ENCODE measurements around the gene EFL1.

Gene EFL1

GRCh38 chr15:82174471-82175235 lies 87.9 kb downstream of the EFL1 start:
- Histone ChIP-seq H3K9me3 (ENCODE audit: low read length) (no peaks in the 10 kb centered on the region), H3K27ac (ENCODE audit: low read depth, low read length) (no peak overlapping the region), H3K4me1 (ENCODE audit: insufficient read depth, low read length) (peaks cover 10% of the 10 kb centered on the region), H3K9ac (ENCODE audit: low read length) (no peak overlapping the region), H3K27me3 (ENCODE audit: control insufficient read depth in 1 of 2, insufficient read depth in 2 of 2, low read length in 2 of 2) (no peaks in the 10 kb centered on the region), H3K4me3 (ENCODE audit: low read depth in 1 of 2, low read length in 2 of 2) (no peak overlapping the region), H3K36me3 (ENCODE audit: insufficient read depth, low read length) (no peaks in the 10 kb centered on the region)

- Histone ChIP-seq H3K27ac (ENCODE audit: low read depth, low read length) (no peak overlapping the region), H3K9ac (ENCODE audit: low read length) (no peak overlapping the region), H3K27me3 (ENCODE audit: control insufficient read depth in 1 of 2, insufficient read depth in 2 of 2, low read length in 2 of 2) (no peaks in the 10 kb centered on the region), H3K36me3 (ENCODE audit: insufficient read depth, low read length) (no peaks in the 10 kb centered on the region), H3K4me3 (ENCODE audit: low read depth in 1 of 2, low read length in 2 of 2) (no peak overlapping the region), H3K9me3 (ENCODE audit: low read length) (no peaks in the 10 kb centered on the region), H3K4me1 (ENCODE audit: insufficient read depth, low read length) (peaks cover 5% of the 10 kb centered on the region)
Measured at GRCh38 chr15:82173108-82173507, 89.4 kb downstream of the EFL1 start.

DNA sequence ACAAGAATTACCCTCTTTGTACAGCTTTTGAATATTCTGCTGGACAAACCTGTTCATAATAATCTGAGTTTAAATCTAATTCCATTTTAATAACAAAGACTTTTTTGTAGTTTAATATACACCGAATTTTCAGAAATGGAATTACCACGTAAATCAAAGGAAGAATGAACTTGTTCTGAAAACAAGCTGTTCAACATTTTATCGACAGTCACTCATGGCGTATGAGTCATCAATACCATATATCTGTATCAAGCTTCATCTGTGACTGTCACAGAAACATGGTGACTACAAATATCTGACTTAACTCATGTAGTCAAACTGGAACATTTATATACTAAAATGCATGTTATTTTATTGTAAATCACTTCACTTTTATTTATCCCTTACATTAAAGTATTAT lies 90.0 kb downstream of the EFL1 start:
- no peak overlapping the region for H3K27ac ChIP-seq (ENCODE audit: low read depth, low read length)
- H3K9me3 ChIP-seq (ENCODE audit: low read length): no peaks in the 10 kb centered on the region
- H3K36me3 ChIP-seq (ENCODE audit: insufficient read depth, low read length): no peaks in the 10 kb centered on the region
- H3K27me3 ChIP-seq (ENCODE audit: control insufficient read depth in 1 of 2, insufficient read depth in 2 of 2, low read length in 2 of 2): no peaks in the 10 kb centered on the region
- no peak overlapping the region for H3K4me3 ChIP-seq (ENCODE audit: low read depth in 1 of 2, low read length in 2 of 2)
- no peaks in the 10 kb centered on the region for H3K4me1 ChIP-seq (ENCODE audit: insufficient read depth, low read length)
- H3K9ac ChIP-seq (ENCODE audit: low read length): no peak overlapping the region

GRCh38 chr15:82168757-82169156 lies 93.8 kb downstream of the EFL1 start:
- Histone ChIP-seq H3K27me3 (ENCODE audit: control insufficient read depth in 1 of 2, insufficient read depth in 2 of 2, low read length in 2 of 2) (no peaks in the 10 kb centered on the region), H3K27ac (ENCODE audit: low read depth, low read length) (no peak overlapping the region), H3K9me3 (ENCODE audit: low read length) (no peaks in the 10 kb centered on the region), H3K4me1 (ENCODE audit: insufficient read depth, low read length) (no peaks in the 10 kb centered on the region), H3K4me3 (ENCODE audit: low read depth in 1 of 2, low read length in 2 of 2) (no peak overlapping the region), H3K9ac (ENCODE audit: low read length) (no peak overlapping the region), H3K36me3 (ENCODE audit: insufficient read depth, low read length) (no peaks in the 10 kb centered on the region)

- Histone ChIP-seq H3K27ac (ENCODE audit: low read depth, low read length) (no peak overlapping the region), H3K4me1 (ENCODE audit: insufficient read depth, low read length) (no peaks in the 10 kb centered on the region), H3K36me3 (ENCODE audit: insufficient read depth, low read length) (no peaks in the 10 kb centered on the region), H3K4me3 (ENCODE audit: low read depth in 1 of 2, low read length in 2 of 2) (no peak overlapping the region), H3K9me3 (ENCODE audit: low read length) (no peaks in the 10 kb centered on the region), H3K9ac (ENCODE audit: low read length) (no peak overlapping the region), H3K27me3 (ENCODE audit: control insufficient read depth in 1 of 2, insufficient read depth in 2 of 2, low read length in 2 of 2) (no peaks in the 10 kb centered on the region)
Measured at GRCh38 chr15:82168296-82168695, 94.2 kb downstream of the EFL1 start.

- no peak overlapping the region for H3K9ac ChIP-seq (ENCODE audit: low read length)
- H3K4me3 ChIP-seq (ENCODE audit: low read depth in 1 of 2, low read length in 2 of 2): no peak overlapping the region
- H3K27ac ChIP-seq (ENCODE audit: low read depth, low read length): no peak overlapping the region
- no peaks in the 10 kb centered on the region for H3K27me3 ChIP-seq (ENCODE audit: control insufficient read depth in 1 of 2, insufficient read depth in 2 of 2, low read length in 2 of 2)
- peaks cover 7% of the 10 kb centered on the region for H3K36me3 ChIP-seq (ENCODE audit: insufficient read depth, low read length)
- no peaks in the 10 kb centered on the region for H3K4me1 ChIP-seq (ENCODE audit: insufficient read depth, low read length)
- no peaks in the 10 kb centered on the region for H3K9me3 ChIP-seq (ENCODE audit: low read length)
Measured at GRCh38 chr15:82165948-82166376, 96.6 kb downstream of the EFL1 start.

- no peaks in the 10 kb centered on the region for H3K9me3 ChIP-seq (ENCODE audit: low read length)
- H3K27ac ChIP-seq (ENCODE audit: low read depth, low read length): no peak overlapping the region
- no peak overlapping the region for H3K9ac ChIP-seq (ENCODE audit: low read length)
- H3K4me3 ChIP-seq (ENCODE audit: low read depth in 1 of 2, low read length in 2 of 2): no peak overlapping the region
- no peaks in the 10 kb centered on the region for H3K4me1 ChIP-seq (ENCODE audit: insufficient read depth, low read length)
- H3K36me3 ChIP-seq (ENCODE audit: insufficient read depth, low read length): peaks cover 12% of the 10 kb centered on the region
- H3K27me3 ChIP-seq (ENCODE audit: control insufficient read depth in 1 of 2, insufficient read depth in 2 of 2, low read length in 2 of 2): no peaks in the 10 kb centered on the region
Measured at GRCh38 chr15:82159922-82160321, 102.6 kb downstream of the EFL1 start.

GRCh38 chr15:82158811-82159210 lies 103.7 kb downstream of the EFL1 start:
- Histone ChIP-seq H3K27ac (ENCODE audit: low read depth, low read length) (no peak overlapping the region), H3K4me3 (ENCODE audit: low read depth in 1 of 2, low read length in 2 of 2) (no peak overlapping the region), H3K9me3 (ENCODE audit: low read length) (no peaks in the 10 kb centered on the region), H3K4me1 (ENCODE audit: insufficient read depth, low read length) (no peaks in the 10 kb centered on the region), H3K9ac (ENCODE audit: low read length) (no peak overlapping the region), H3K27me3 (ENCODE audit: control insufficient read depth in 1 of 2, insufficient read depth in 2 of 2, low read length in 2 of 2) (no peaks in the 10 kb centered on the region), H3K36me3 (ENCODE audit: insufficient read depth, low read length) (peaks cover 12% of the 10 kb centered on the region)

GRCh38 chr15:82150645-82151044 lies 111.9 kb downstream of the EFL1 start:
- H3K9me3 ChIP-seq (ENCODE audit: low read length): no peaks in the 10 kb centered on the region
- H3K9ac ChIP-seq (ENCODE audit: low read length): no peak overlapping the region
- no peaks in the 10 kb centered on the region for H3K4me1 ChIP-seq (ENCODE audit: insufficient read depth, low read length)

GRCh38 chr15:82146990-82147461 lies 115.5 kb downstream of the EFL1 start:
- H3K9me3 ChIP-seq (ENCODE audit: low read length): no peaks in the 10 kb centered on the region
- H3K4me3 ChIP-seq (ENCODE audit: low read depth in 1 of 2, low read length in 2 of 2): no peak overlapping the region
- H3K27me3 ChIP-seq (ENCODE audit: control insufficient read depth in 1 of 2, insufficient read depth in 2 of 2, low read length in 2 of 2): no peaks in the 10 kb centered on the region
- no peak overlapping the region for H3K27ac ChIP-seq (ENCODE audit: low read depth, low read length)
- H3K4me1 ChIP-seq (ENCODE audit: insufficient read depth, low read length): no peaks in the 10 kb centered on the region
- H3K9ac ChIP-seq (ENCODE audit: low read length): no peak overlapping the region
- H3K36me3 ChIP-seq (ENCODE audit: insufficient read depth, low read length): peaks cover 14% of the 10 kb centered on the region

More at GRCh38 chr15:82150645-82151044, 111.9 kb downstream of the EFL1 start:
- H3K27me3 ChIP-seq (ENCODE audit: control insufficient read depth in 1 of 2, insufficient read depth in 2 of 2, low read length in 2 of 2): no peaks in the 10 kb centered on the region
- no peak overlapping the region for H3K4me3 ChIP-seq (ENCODE audit: low read depth in 1 of 2, low read length in 2 of 2)
- peaks cover 16% of the 10 kb centered on the region for H3K36me3 ChIP-seq (ENCODE audit: insufficient read depth, low read length)
- no peak overlapping the region for H3K27ac ChIP-seq (ENCODE audit: low read depth, low read length)

DNA sequence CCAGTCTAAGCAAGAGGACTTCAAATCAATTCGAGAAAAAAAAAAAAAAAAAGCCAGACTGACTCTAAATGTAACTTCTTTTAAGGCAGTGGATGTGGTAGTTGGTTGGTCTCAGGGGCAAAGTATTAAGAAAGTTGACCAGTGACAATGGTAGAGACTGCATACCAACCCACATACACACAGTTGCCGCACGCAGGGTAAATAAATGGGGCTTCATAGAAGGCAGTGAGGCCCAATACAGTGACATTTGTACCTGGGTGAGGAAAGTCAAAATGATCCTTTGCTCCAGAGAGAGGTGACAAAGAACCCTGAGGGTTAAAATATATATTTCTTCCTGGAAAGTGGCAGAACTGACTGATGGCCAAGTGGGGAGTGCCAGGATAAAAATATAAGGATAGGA lies 116.0 kb downstream of the EFL1 start:
- peaks cover 9% of the 10 kb centered on the region for H3K36me3 ChIP-seq (ENCODE audit: insufficient read depth, low read length)
- no peak overlapping the region for H3K27ac ChIP-seq (ENCODE audit: low read depth, low read length)
- H3K4me3 ChIP-seq (ENCODE audit: low read depth in 1 of 2, low read length in 2 of 2): no peak overlapping the region
- H3K4me1 ChIP-seq (ENCODE audit: insufficient read depth, low read length): no peaks in the 10 kb centered on the region
- no peaks in the 10 kb centered on the region for H3K9me3 ChIP-seq (ENCODE audit: low read length)
- no peaks in the 10 kb centered on the region for H3K27me3 ChIP-seq (ENCODE audit: control insufficient read depth in 1 of 2, insufficient read depth in 2 of 2, low read length in 2 of 2)
- no peak overlapping the region for H3K9ac ChIP-seq (ENCODE audit: low read length)
